ENCODE results near the gene ANGPTL7. TPM values are rescaled to one million over a fixed set of nuclear protein-coding genes. Genes with fewer than 3 reads are reported as not detected.

Gene ANGPTL7
- total RNA-seq, 1 experiment from 2014 or later, result not detected

DNA sequence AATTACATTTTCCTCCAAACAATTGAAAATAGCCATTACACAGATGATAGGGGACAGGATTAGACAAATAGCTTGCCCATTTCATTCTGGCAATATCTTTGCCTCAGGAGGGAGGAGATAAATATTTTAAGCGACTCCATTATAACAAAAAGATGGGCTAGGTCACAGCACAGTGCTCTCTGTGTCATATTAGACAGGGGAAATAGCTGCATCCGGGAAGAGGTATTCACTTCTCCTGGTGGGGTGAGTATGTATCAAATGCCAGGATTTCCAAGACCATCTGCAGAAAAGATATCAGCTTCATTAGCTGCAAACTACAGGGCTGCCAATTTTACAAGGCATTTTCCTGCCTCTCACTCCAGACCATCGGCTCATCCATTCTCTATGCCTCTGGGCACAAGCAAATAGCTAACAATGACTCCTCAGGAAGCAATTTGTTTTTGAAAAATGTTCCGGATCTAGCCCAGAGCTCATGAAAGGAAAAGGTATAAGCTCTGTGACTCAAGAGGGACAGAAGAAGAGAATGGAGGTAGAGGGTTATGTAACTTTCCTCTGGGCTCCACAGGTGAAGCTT lies 41.9 kb upstream of the ANGPTL7 start:
- Histone ChIP-seq H3K36me3 (ENCODE audit: control insufficient read depth, insufficient read depth, low read length) (no peaks in the 10 kb centered on the region; the same call in 1 of the 2 replicates), H3K27me3 (replicated peaks; ENCODE audit: control insufficient read depth, insufficient read depth, low read length) (no peaks in the 10 kb centered on the region), H3K9me3 (no peaks in the 10 kb centered on the region), H3K4me1 (no peaks in the 10 kb centered on the region), H3K4me3 (ENCODE audit: low read depth, low read length) (no peak overlapping the region)
- intact Hi-C loops (cut with micrococcal nuclease; ENCODE audit: unreplicated experiment), result no loop called here
- no TSS peak for BruUV-seq (replicated peaks)
- POLR2A ChIA-PET, result no interaction called here
- H3K27ac Mint-ChIP-seq (ENCODE audit: unreplicated experiment), result no peak overlapping the region
- no peak overlapping the region for H3K4me3 Mint-ChIP-seq (ENCODE audit: unreplicated experiment)
- no peaks in the 10 kb centered on the region for H3K27me3 Mint-ChIP-seq (ENCODE audit: insufficient read depth, unreplicated experiment)
- H3K9me3 Mint-ChIP-seq (ENCODE audit: unreplicated experiment), result no peaks in the 10 kb centered on the region
- TF ChIP-seq, protein P1, sequence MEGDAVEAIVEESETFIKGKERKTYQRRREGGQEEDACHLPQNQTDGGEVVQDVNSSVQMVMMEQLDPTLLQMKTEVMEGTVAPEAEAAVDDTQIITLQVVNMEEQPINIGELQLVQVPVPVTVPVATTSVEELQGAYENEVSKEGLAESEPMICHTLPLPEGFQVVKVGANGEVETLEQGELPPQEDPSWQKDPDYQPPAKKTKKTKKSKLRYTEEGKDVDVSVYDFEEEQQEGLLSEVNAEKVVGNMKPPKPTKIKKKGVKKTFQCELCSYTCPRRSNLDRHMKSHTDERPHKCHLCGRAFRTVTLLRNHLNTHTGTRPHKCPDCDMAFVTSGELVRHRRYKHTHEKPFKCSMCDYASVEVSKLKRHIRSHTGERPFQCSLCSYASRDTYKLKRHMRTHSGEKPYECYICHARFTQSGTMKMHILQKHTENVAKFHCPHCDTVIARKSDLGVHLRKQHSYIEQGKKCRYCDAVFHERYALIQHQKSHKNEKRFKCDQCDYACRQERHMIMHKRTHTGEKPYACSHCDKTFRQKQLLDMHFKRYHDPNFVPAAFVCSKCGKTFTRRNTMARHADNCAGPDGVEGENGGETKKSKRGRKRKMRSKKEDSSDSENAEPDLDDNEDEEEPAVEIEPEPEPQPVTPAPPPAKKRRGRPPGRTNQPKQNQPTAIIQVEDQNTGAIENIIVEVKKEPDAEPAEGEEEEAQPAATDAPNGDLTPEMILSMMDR (IDR thresholded peaks at IDR 0.05; ENCODE audit: insufficient read depth in 1 of 2, low read depth in 1 of 2, low read length in 1 of 2, severe bottlenecking in 1 of 2, unreplicated experiment in 1 of 2), result no peak
- H3K36me3 Mint-ChIP-seq (ENCODE audit: insufficient read depth, unreplicated experiment), result peaks cover 25% of the 10 kb centered on the region
- H3K4me1 Mint-ChIP-seq (ENCODE audit: low read depth, unreplicated experiment), result no peaks in the 10 kb centered on the region
- DNase-seq, result no peak
- CTCF ChIA-PET, result no interaction called here

DNA sequence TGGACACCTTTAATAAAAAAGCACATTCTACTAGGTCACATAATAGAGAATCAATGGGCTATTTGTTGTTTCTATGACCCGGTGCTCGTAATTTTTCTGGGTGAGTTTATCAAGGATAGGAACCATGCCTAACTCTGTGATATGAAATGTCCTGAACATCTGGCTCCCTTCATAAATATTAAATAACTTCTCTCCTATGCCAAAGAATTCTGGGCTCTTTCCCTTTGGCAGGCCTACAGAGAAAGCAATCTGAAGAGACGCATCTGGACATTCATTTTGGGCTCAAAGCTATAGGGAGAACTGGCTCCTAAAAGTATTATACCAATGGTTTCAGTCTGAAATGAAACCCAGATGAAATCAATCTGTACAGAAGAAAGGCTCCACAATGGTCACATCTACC lies 38.8 kb upstream of the ANGPTL7 start:
- intact Hi-C loops (cut with micrococcal nuclease; ENCODE audit: unreplicated experiment), result no loop called here
- ChIA-PET POLR2A (no interaction called here), CTCF (no interaction called here)
- TF ChIP-seq, protein P1 (IDR thresholded peaks at IDR 0.05; ENCODE audit: insufficient read depth in 1 of 2, low read depth in 1 of 2, low read length in 1 of 2, severe bottlenecking in 1 of 2, unreplicated experiment in 1 of 2), result no peak
- H3K36me3 ChIP-seq (ENCODE audit: control insufficient read depth, insufficient read depth, low read length), result no peaks in the 10 kb centered on the region; the same call in 1 of the 2 replicates
- no peaks in the 10 kb centered on the region for H3K27me3 ChIP-seq (replicated peaks; ENCODE audit: control insufficient read depth, insufficient read depth, low read length)
- H3K36me3 Mint-ChIP-seq (ENCODE audit: insufficient read depth, unreplicated experiment), result peaks cover 16% of the 10 kb centered on the region
- DNase-seq, result no peak
- no peak overlapping the region for H3K4me3 ChIP-seq (ENCODE audit: low read depth, low read length)
- H3K27ac Mint-ChIP-seq (ENCODE audit: unreplicated experiment), result no peak overlapping the region
- no peaks in the 10 kb centered on the region for H3K27me3 Mint-ChIP-seq (ENCODE audit: insufficient read depth, unreplicated experiment)
- H3K4me3 Mint-ChIP-seq (ENCODE audit: unreplicated experiment), result no peak overlapping the region
- H3K9me3 ChIP-seq, result no peaks in the 10 kb centered on the region
- H3K4me1 ChIP-seq, result no peaks in the 10 kb centered on the region
- H3K4me1 Mint-ChIP-seq (ENCODE audit: low read depth, unreplicated experiment), result no peaks in the 10 kb centered on the region
- H3K9me3 Mint-ChIP-seq (ENCODE audit: unreplicated experiment), result no peaks in the 10 kb centered on the region
- BruUV-seq (replicated peaks), result no TSS peak

DNA sequence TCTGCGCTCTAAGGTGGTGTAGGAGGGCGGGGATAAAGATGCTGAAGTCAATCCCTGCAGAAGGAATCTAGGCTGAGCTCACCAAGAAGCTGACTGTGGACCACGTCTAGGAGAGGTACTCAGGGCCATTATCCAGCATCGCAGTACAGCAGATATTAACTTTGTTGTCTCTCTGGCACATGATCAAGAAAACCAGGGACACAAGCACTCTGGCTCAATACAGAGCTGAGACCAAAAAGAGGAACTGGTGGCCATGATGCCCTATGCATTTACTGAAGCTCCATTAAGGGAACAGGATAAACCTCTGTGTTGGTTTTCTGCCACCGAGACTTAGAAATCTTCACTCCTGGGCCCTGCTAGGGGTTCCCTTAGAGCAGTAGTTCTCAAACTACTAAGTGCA lies 38.0 kb upstream of the ANGPTL7 start:
- H3K9me3 Mint-ChIP-seq (ENCODE audit: unreplicated experiment), result no peaks in the 10 kb centered on the region
- H3K4me3 Mint-ChIP-seq (ENCODE audit: unreplicated experiment), result no peak overlapping the region
- BruUV-seq (replicated peaks), result no TSS peak
- no peak overlapping the region for H3K4me3 ChIP-seq (ENCODE audit: low read depth, low read length)
- no peaks in the 10 kb centered on the region; the same call in 1 of the 2 replicates for H3K36me3 ChIP-seq (ENCODE audit: control insufficient read depth, insufficient read depth, low read length)
- H3K4me1 Mint-ChIP-seq (ENCODE audit: low read depth, unreplicated experiment), result no peaks in the 10 kb centered on the region
- no peaks in the 10 kb centered on the region for H3K27me3 ChIP-seq (replicated peaks; ENCODE audit: control insufficient read depth, insufficient read depth, low read length)
- peaks cover 16% of the 10 kb centered on the region for H3K36me3 Mint-ChIP-seq (ENCODE audit: insufficient read depth, unreplicated experiment)
- no peak for DNase-seq
- ChIA-PET CTCF (no interaction called here), POLR2A (no interaction called here)
- no peaks in the 10 kb centered on the region for H3K27me3 Mint-ChIP-seq (ENCODE audit: insufficient read depth, unreplicated experiment)
- no peaks in the 10 kb centered on the region for H3K4me1 ChIP-seq
- TF ChIP-seq, protein P1 (IDR thresholded peaks at IDR 0.05; ENCODE audit: insufficient read depth in 1 of 2, low read depth in 1 of 2, low read length in 1 of 2, severe bottlenecking in 1 of 2, unreplicated experiment in 1 of 2), result no peak
- H3K9me3 ChIP-seq, result no peaks in the 10 kb centered on the region
- intact Hi-C loops (cut with micrococcal nuclease; ENCODE audit: unreplicated experiment), result no loop called here
- no peak overlapping the region for H3K27ac Mint-ChIP-seq (ENCODE audit: unreplicated experiment)
